ENCODE data around the gene UBR4. TPM values are rescaled to one million over a fixed set of nuclear protein-coding genes. Genes with fewer than 3 reads are reported as not detected.

UBR4 gene
- total RNA-seq, 2 experiments from 2014 or later = 116 to 125 TPM

DNA sequence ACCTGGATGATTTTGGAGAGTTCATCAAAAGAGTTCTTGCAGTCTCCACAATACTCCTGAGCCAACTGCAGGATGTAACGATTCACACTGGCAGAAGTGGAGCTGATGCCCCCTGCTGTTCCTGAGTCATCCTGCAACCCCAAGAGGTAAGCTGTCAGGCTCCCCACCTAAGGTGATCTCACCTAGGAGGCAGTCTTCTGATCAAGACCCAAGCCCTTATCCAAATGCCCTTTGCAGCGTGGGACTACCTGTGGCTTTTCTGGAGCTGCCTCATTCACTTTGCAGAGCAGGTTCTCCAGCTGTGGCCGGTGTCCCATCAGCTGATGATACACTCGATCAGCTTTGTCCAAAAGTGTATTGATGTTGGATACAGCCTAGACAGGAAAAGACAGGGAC is 96.4 kb downstream of the UBR4 start:
- no peak overlapping the region for H3K4me3 ChIP-seq (ENCODE audit: low read length)
- peak; percentile 36 for TF ChIP-seq CTCF (IDR thresholded peaks at IDR 0.05)
- peaks cover 97% of the 10 kb centered on the region for H3K36me3 Mint-ChIP-seq (ENCODE audit: low read depth)
- no peak overlapping the region for H3K4me3 Mint-ChIP-seq
- intact Hi-C loops (cut with DNase I, micrococcal nuclease) = loop anchor here in 1 of 2 experiments (1.0 to 5.0 kb wide), 2 partner anchors 200 to 231 kb away; no protein-coding TSS in a partner anchor
- H3K9me3 ChIP-seq (ENCODE audit: control insufficient read depth in 1 of 2, insufficient read depth in 1 of 2, low read length in 2 of 2) = no peaks in the 10 kb centered on the region
- H3K27ac Mint-ChIP-seq = no peak overlapping the region
- no peaks in the 10 kb centered on the region for H3K9me3 Mint-ChIP-seq
- no peaks in the 10 kb centered on the region for H3K27me3 ChIP-seq (ENCODE audit: control insufficient read depth in 1 of 2, insufficient read depth in 2 of 2, low read length in 2 of 2)
- H3K4me1 ChIP-seq (ENCODE audit: insufficient read depth, low read length) = no peaks in the 10 kb centered on the region
- ATAC-seq (ENCODE audit: poor library complexity) (peak; percentile 74), DNase-seq (peak in 13 of 14 experiments; percentile 10 to 60 (median 21))
- H3K27ac ChIP-seq (ENCODE audit: low read depth in 1 of 2, low read length in 2 of 2) = no peak overlapping the region
- peaks cover 98% of the 10 kb centered on the region for H3K36me3 ChIP-seq (ENCODE audit: insufficient read depth, low read length)
- ChIA-PET POLR2A (interaction anchor here (0.7 to 1.4 kb wide), 2 partner anchors 66 to 211 kb away, joined by 3 to 8 read pairs; partner anchors contain the start of gene ALDH4A1), CTCF (interaction anchor here (0.7 to 1.6 kb wide), 5 partner anchors 10 to 230 kb away, joined by 3 to 13 read pairs (median 6); no protein-coding TSS in a partner anchor)
- no peaks in the 10 kb centered on the region for H3K4me1 Mint-ChIP-seq (ENCODE audit: low read depth)
- no peaks in the 10 kb centered on the region for H3K27me3 Mint-ChIP-seq

DNA sequence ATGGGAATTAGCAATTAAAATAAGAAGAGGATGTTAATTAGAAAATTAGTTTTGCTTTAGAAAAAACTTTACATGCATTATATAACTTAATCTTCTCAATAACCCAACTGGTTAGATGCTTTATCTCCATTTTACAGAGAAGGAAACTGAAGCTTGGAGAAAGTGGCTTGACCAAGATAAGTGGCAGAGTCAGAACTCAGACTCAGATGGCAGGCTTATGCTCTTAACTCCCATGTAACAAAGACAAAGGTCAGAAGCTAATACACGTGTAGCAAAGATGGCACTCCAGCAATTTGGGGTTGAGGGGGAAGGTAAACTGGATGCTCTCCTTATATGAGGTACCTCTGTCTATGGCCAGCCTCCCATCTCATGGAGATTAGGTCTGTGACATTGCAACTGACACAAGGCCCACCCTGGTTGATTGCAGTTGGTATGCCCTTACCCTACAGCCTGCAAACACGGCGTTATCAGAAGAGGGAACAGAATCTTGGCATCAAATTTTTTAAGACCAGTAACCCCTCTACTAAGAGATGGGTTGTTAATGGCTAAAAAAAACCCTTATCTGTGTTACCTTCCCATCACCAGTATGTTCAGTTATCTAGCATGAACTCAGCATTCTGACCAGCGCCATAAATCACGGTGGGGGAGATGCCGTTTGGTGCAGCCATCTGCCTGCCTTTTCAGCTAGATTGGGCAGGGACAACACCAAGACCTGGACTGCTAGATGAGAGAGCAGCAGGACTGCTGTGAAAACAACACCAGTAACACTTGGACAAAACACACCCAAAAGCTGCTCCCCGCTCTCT is 97.0 kb downstream of the UBR4 start:
- no peak for DNase-seq
- H3K36me3 Mint-ChIP-seq (ENCODE audit: low read depth) = peaks cover 99% of the 10 kb centered on the region
- no peaks in the 10 kb centered on the region for H3K4me1 ChIP-seq (ENCODE audit: insufficient read depth, low read length)
- no peak for TF ChIP-seq CTCF (IDR thresholded peaks at IDR 0.05)
- H3K27me3 ChIP-seq (ENCODE audit: control insufficient read depth in 1 of 2, insufficient read depth in 2 of 2, low read length in 2 of 2) = no peaks in the 10 kb centered on the region
- POLR2A ChIA-PET = interaction anchor here (0.7 to 1.4 kb wide), 2 partner anchors 67 to 210 kb away, joined by 3 to 8 read pairs; partner anchors contain the start of gene ALDH4A1
- ATAC-seq (ENCODE audit: poor library complexity) = no peak
- H3K27ac ChIP-seq (ENCODE audit: low read depth in 1 of 2, low read length in 2 of 2) = no peak overlapping the region
- H3K27me3 Mint-ChIP-seq = no peaks in the 10 kb centered on the region
- intact Hi-C loops (cut with DNase I, micrococcal nuclease) = loop anchor here in 1 of 2 experiments (1.0 to 5.0 kb wide), 2 partner anchors 200 to 231 kb away; no protein-coding TSS in a partner anchor
- CTCF ChIA-PET = interaction anchor here (1.0 to 1.6 kb wide), 4 partner anchors 9 to 229 kb away, joined by 4 to 13 read pairs (median 6); no protein-coding TSS in a partner anchor
- H3K4me1 Mint-ChIP-seq (ENCODE audit: low read depth) = no peaks in the 10 kb centered on the region
- H3K36me3 ChIP-seq (ENCODE audit: insufficient read depth, low read length) = peaks cover 99% of the 10 kb centered on the region
- no peak overlapping the region for H3K4me3 ChIP-seq (ENCODE audit: low read length)
- H3K4me3 Mint-ChIP-seq = no peak overlapping the region
- H3K9me3 Mint-ChIP-seq = no peaks in the 10 kb centered on the region
- H3K9me3 ChIP-seq (ENCODE audit: control insufficient read depth in 1 of 2, insufficient read depth in 1 of 2, low read length in 2 of 2) = no peaks in the 10 kb centered on the region
- H3K27ac Mint-ChIP-seq = no peak overlapping the region

DNA sequence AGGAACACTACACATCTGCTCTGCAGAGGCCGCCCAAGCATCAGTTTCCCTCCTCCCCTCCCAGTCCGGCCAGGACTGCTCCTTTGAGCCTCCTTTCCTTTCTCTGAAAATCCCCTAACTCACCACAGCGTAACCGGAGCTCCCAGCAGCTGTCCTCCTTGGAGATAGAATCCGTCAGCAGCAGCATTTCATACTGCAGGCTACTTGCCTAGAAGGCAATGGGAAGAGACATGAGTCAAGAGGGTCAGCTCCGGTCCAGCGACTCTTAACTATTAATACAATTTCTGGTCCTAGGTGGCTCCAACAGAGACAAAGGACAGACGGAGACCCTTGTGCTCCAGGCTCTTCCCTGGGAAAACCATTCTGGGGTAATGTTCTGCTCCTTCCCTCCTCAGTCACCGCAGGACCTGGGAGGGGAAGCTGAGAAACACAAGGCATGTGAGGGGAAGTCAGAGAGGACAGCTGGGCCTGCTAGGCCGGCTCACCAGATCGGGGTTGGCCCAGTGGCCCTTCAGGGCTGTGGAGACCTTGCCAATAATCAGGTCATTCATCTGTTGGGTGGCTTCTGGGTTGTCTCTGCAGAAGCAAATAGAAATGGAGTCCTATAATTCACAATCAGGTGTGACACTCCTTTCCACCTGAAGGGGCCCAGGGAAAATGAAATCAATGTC is 99.7 kb downstream of the UBR4 start:
- no peak overlapping the region for H3K4me3 ChIP-seq (ENCODE audit: low read length)
- H3K36me3 Mint-ChIP-seq (ENCODE audit: low read depth) = peaks cover 99% of the 10 kb centered on the region
- no peak overlapping the region for H3K27ac ChIP-seq (ENCODE audit: low read depth in 1 of 2, low read length in 2 of 2)
- no peaks in the 10 kb centered on the region for H3K4me1 Mint-ChIP-seq (ENCODE audit: low read depth)
- no peaks in the 10 kb centered on the region for H3K27me3 Mint-ChIP-seq
- no peak for ATAC-seq (ENCODE audit: poor library complexity)
- CTCF ChIA-PET = interaction anchor here (1.2 kb wide), 1 partner anchor 203 kb away, joined by 3 read pairs; no protein-coding TSS in a partner anchor
- DNase-seq = no peak
- H3K4me1 ChIP-seq (ENCODE audit: insufficient read depth, low read length) = no peaks in the 10 kb centered on the region
- peaks cover 97% of the 10 kb centered on the region for H3K36me3 ChIP-seq (ENCODE audit: insufficient read depth, low read length)
- H3K4me3 Mint-ChIP-seq = no peak overlapping the region
- H3K9me3 ChIP-seq (ENCODE audit: control insufficient read depth in 1 of 2, insufficient read depth in 1 of 2, low read length in 2 of 2) = no peaks in the 10 kb centered on the region
- POLR2A ChIA-PET = no interaction called here
- intact Hi-C loops (cut with DNase I, micrococcal nuclease) = loop anchor here in 1 of 2 experiments (5.0 kb wide), 1 partner anchor 228 kb away; no protein-coding TSS in a partner anchor
- H3K27ac Mint-ChIP-seq = no peak overlapping the region
- no peak for TF ChIP-seq CTCF (IDR thresholded peaks at IDR 0.05)
- no peaks in the 10 kb centered on the region for H3K27me3 ChIP-seq (ENCODE audit: control insufficient read depth in 1 of 2, insufficient read depth in 2 of 2, low read length in 2 of 2)
- no peaks in the 10 kb centered on the region for H3K9me3 Mint-ChIP-seq

All from CD4-positive, alpha-beta T cell (primary cell).